Panc1 (cell line): ENCODE results near the gene POLRMT. TPM values are rescaled to one million over a fixed set of nuclear protein-coding genes. Genes with fewer than 3 reads are reported as not detected.

ENCODE experiments used
- ATAC-seq: fragments of 200-7000 bp; cut with Tn5 transposase; 2 replicates; pipeline ENCODE4 v1.9.1; 2020; ENCODE audit warnings: mild to moderate bottlenecking, moderate library complexity
- BruUV-seq: library from RNA; stranded (reverse); fragments of 400-500 nt; replicated peaks from 2 replicates; lab custom pipeline; 2021; lab: Mats Ljungman, UMichigan
- CTCF ChIA-PET: fragments of 300-600 bp; sonication (Branson Sonifier 250); formaldehyde crosslinking; loops from one replicate; lab custom pipeline; 2022; ENCODE audit warnings: antibody characterized with exemption; lab: Charles Lee
- POLR2A ChIA-PET: fragments of 300-600 bp; sonication (Branson Sonifier 250); formaldehyde crosslinking; loops from one replicate; lab custom pipeline; 2022; ENCODE audit warnings: antibody characterized with exemption; lab: Charles Lee
- DNase-seq: peaks from one replicate; pipeline ENCODE4 v3.0.0-alpha.2; 2010; ENCODE audit warnings: low read depth, low spot score
- H3K27ac ChIP-seq: 2 replicates; pipeline ENCODE4 v1.5.1; 2011; ENCODE audit warnings: mild to moderate bottlenecking, low read length, inconsistent platforms
- H3K27me3 ChIP-seq: fragments of 200-500 bp; sonication (Bioruptor generic); 2 replicates; pipeline ENCODE4 v1.6.0; 2014; ENCODE audit warnings: low read length, inconsistent platforms; ENCODE audit not compliant: control insufficient read depth, insufficient read depth
- H3K36me3 ChIP-seq: fragments of 200-500 bp; sonication (Bioruptor generic); 2 replicates; pipeline ENCODE4 v1.5.1; 2014; ENCODE audit warnings: inconsistent platforms, mild to moderate bottlenecking, low read length, moderate library complexity; ENCODE audit not compliant: control insufficient read depth, insufficient read depth
- H3K4me1 ChIP-seq: 2 replicates; pipeline ENCODE4 v1.5.1; 2011; ENCODE audit warnings: inconsistent platforms, mild to moderate bottlenecking, low read length, moderate library complexity; ENCODE audit not compliant: control insufficient read depth, insufficient read depth
- H3K4me3 ChIP-seq, 2 experiments: 2 replicates each; pipeline ENCODE4 v1.5.1; 2011 to 2012; ENCODE audit warnings: low read depth in 2 of 2, low read length in 2 of 2, mild to moderate bottlenecking in 2 of 2, inconsistent platforms in 1 of 2, moderate library complexity in 1 of 2
- H3K9me3 ChIP-seq: fragments of 200-500 bp; sonication (Bioruptor generic); 2 replicates; pipeline ENCODE4 v1.5.1; 2014; ENCODE audit warnings: low read depth, mild to moderate bottlenecking, inconsistent platforms, low read length, moderate library complexity; ENCODE audit not compliant: control insufficient read depth, insufficient read depth
- CTCF ChIP-seq: fragments of 450-650 bp; IDR thresholded peaks from 2 replicates; pipeline ENCODE4 v1.5.1; 2017; ENCODE audit warnings: mild to moderate bottlenecking
- POLR2AphosphoS5 ChIP-seq: IDR thresholded peaks from 2 replicates; pipeline ENCODE4 v1.6.1; 2012; ENCODE audit warnings: mild to moderate bottlenecking, low read depth, low read length, moderate library complexity
- REST ChIP-seq, 2 experiments: IDR thresholded peaks; 2 replicates each; pipeline ENCODE4 v1.6.1; 2011 to 2012; ENCODE audit warnings: low read depth in 2 of 2, control low read depth in 1 of 2, low read length in 1 of 2, mild to moderate bottlenecking in 1 of 2, moderate library complexity in 1 of 2; ENCODE audit not compliant: insufficient read depth in 1 of 2
- SIN3A ChIP-seq: IDR thresholded peaks from 2 replicates; pipeline ENCODE4 v1.6.1; 2012; ENCODE audit warnings: low read depth, mild to moderate bottlenecking, low read length, moderate library complexity, borderline replicate concordance; ENCODE audit not compliant: insufficient read depth
- TCF7L2 ChIP-seq: IDR thresholded peaks from 2 replicates; pipeline ENCODE4 v1.6.1; 2011; ENCODE audit warnings: mild to moderate bottlenecking, low read depth, low read length, inconsistent platforms
- in situ Hi-C: cut with HindIII; loops from 2 replicates; pipeline ENCODE4 v1.10.0; 2016; ENCODE audit warnings: low sequenced_read_pairs, low pct_unique_long_range_greater_than_20kb
- intact Hi-C: fragments of 100-400 bp; cut with micrococcal nuclease; formaldehyde crosslinking; loops from one replicate; pipeline ENCODE4 v1.10.0; 2022; ENCODE audit not compliant: unreplicated experiment
- total RNA-seq: library from RNA; stranded (reverse); gene quantifications from one replicate; pipeline ENCODE4 v1.2.1, GENCODE V29; 2021; ENCODE audit not compliant: unreplicated experiment

POLRMT gene
- total RNA-seq, 1 experiment from 2014 or later: 56.0 TPM

GRCh38 chr19:640606-641189 is 7.4 kb upstream of the POLRMT start:
- Histone ChIP-seq H3K4me3 (no peak overlapping the region), H3K9me3 (no peaks in the 10 kb centered on the region), H3K36me3 (no peaks in the 10 kb centered on the region), H3K27me3 (no peaks in the 10 kb centered on the region), H3K27ac (no peak overlapping the region), H3K4me1 (no peaks in the 10 kb centered on the region)
- no TSS peak for BruUV-seq
- ATAC-seq: no peak
- in situ Hi-C loops (no loop called here), intact Hi-C loops (no loop called here)
- CTCF ChIA-PET: no interaction called here
- POLR2A ChIA-PET: no interaction called here
- no peak for DNase-seq
- no peak for TF ChIP-seq POLR2AphosphoS5
- TF ChIP-seq REST (IDR thresholded peaks at IDR 0.05; ENCODE audit: insufficient read depth in 1 of 2, low read depth in 2 of 2, low read length in 1 of 2): no peak

GRCh38 chr19:640161-640558 is 6.8 kb upstream of the POLRMT start:
- in situ Hi-C loops (no loop called here), intact Hi-C loops (no loop called here)
- Histone ChIP-seq H3K27ac (no peak overlapping the region), H3K4me3 (peak overlapping the region; percentile 10 to 30; a peak in 1 of 4 replicates), H3K27me3 (no peaks in the 10 kb centered on the region), H3K36me3 (no peaks in the 10 kb centered on the region), H3K4me1 (no peaks in the 10 kb centered on the region), H3K9me3 (no peaks in the 10 kb centered on the region)
- DNase-seq: no peak
- TF ChIP-seq CTCF (no peak), REST (IDR thresholded peaks at IDR 0.05; ENCODE audit: insufficient read depth in 1 of 2, low read depth in 2 of 2, low read length in 1 of 2) (no peak), TCF7L2 (no peak), SIN3A (no peak), POLR2AphosphoS5 (no peak)
- ATAC-seq: peak; percentile 5; the same call in 1 of the 2 replicates
- CTCF ChIA-PET: no interaction called here
- no TSS peak for BruUV-seq
- POLR2A ChIA-PET: no interaction called here
